Caco-2 (cell line): Measurements from ENCODE around the gene SACS. TPM values are rescaled to one million over a fixed set of nuclear protein-coding genes. Genes with fewer than 3 reads are reported as not detected.

ENCODE experiments used
- BruUV-seq: library from RNA; stranded (reverse); fragments of 400-500 nt; replicated peaks from 2 replicates; lab custom pipeline; 2021; lab: Mats Ljungman, UMichigan
- CTCF ChIA-PET: fragments of 300-600 bp; sonication (Branson Sonifier 250); formaldehyde crosslinking; loops from one replicate; lab custom pipeline; 2022; ENCODE audit warnings: antibody characterized with exemption; lab: Charles Lee
- POLR2A ChIA-PET: fragments of 300-600 bp; sonication (Branson Sonifier 250); formaldehyde crosslinking; loops from one replicate; lab custom pipeline; 2022; ENCODE audit warnings: antibody characterized with exemption; lab: Charles Lee
- DNase-seq, 2 experiments: peaks; one replicate each; pipeline versions ENCODE4 v3.0.0 to v3.0.0-alpha.2; 2020 to 2022
- H3K27me3 ChIP-seq: replicated peaks from 2 replicates; pipeline ENCODE4 v1.6.0; 2011; ENCODE audit warnings: low read length; ENCODE audit not compliant: control insufficient read depth, insufficient read depth
- H3K36me3 ChIP-seq: 2 replicates; pipeline ENCODE4 v1.5.1; 2011; ENCODE audit warnings: low read length; ENCODE audit not compliant: control insufficient read depth, insufficient read depth
- H3K4me1 ChIP-seq: fragments of 250-450 bp; sonication (Bioruptor Pico); 2 replicates; pipeline ENCODE4 v1.5.1; 2020; ENCODE audit warnings: mild to moderate bottlenecking
- H3K4me3 ChIP-seq: 2 replicates; pipeline ENCODE4 v1.5.1; 2011; ENCODE audit warnings: low read depth, mild to moderate bottlenecking, control low read depth, low read length
- H3K9me3 ChIP-seq: fragments of 250-450 bp; sonication (Bioruptor Pico); 2 replicates; pipeline ENCODE4 v1.5.1; 2020; ENCODE audit warnings: mild to moderate bottlenecking, moderate library complexity
- H3K27ac Mint-ChIP-seq: one replicate; pipeline ENCODE4 v1.8.0; 2022; ENCODE audit warnings: mixed read lengths; ENCODE audit not compliant: unreplicated experiment
- H3K27me3 Mint-ChIP-seq: one replicate; pipeline ENCODE4 v1.8.0; 2022; ENCODE audit warnings: mixed read lengths; ENCODE audit not compliant: insufficient read depth, unreplicated experiment
- H3K36me3 Mint-ChIP-seq: one replicate; pipeline ENCODE4 v1.8.0; 2022; ENCODE audit warnings: mild to moderate bottlenecking, mixed read lengths; ENCODE audit not compliant: insufficient read depth, unreplicated experiment
- H3K4me1 Mint-ChIP-seq: one replicate; pipeline ENCODE4 v1.8.0; 2022; ENCODE audit warnings: low read depth, mixed read lengths; ENCODE audit not compliant: unreplicated experiment
- H3K4me3 Mint-ChIP-seq: one replicate; pipeline ENCODE4 v1.8.0; 2022; ENCODE audit warnings: mild to moderate bottlenecking, moderate library complexity, mixed read lengths; ENCODE audit not compliant: unreplicated experiment
- H3K9me3 Mint-ChIP-seq: one replicate; pipeline ENCODE4 v1.8.0; 2022; ENCODE audit warnings: mixed read lengths; ENCODE audit not compliant: unreplicated experiment
- intact Hi-C: fragments of 100-400 bp; cut with micrococcal nuclease; formaldehyde crosslinking; loops from one replicate; pipeline ENCODE4 v1.10.0; 2022; ENCODE audit not compliant: unreplicated experiment
- total RNA-seq: library from RNA; stranded (reverse); gene quantifications from 2 replicates; pipeline ENCODE4 v1.2.3, GENCODE V29; 2022
- TF ChIP-seq, protein P1 (sequence below), 2 experiments: fragments of 200-600 bp in 1 of 2; IDR thresholded peaks; 1 replicate in 1 of 2; 2 replicates in 1 of 2; pipeline versions ENCODE4 v1.5.1 to v1.8.0; 2011 to 2022; ENCODE audit warnings: antibody characterized with exemption in 1 of 2, control low read depth in 1 of 2, inconsistent platforms in 1 of 2, low read depth in 1 of 2, low read length in 1 of 2, mild to moderate bottlenecking in 1 of 2, moderate library complexity in 1 of 2; ENCODE audit not compliant: insufficient read depth in 1 of 2, severe bottlenecking in 1 of 2, unreplicated experiment in 1 of 2

The SACS gene
- total RNA-seq, 1 experiment from 2014 or later: 4.5 TPM

DNA sequence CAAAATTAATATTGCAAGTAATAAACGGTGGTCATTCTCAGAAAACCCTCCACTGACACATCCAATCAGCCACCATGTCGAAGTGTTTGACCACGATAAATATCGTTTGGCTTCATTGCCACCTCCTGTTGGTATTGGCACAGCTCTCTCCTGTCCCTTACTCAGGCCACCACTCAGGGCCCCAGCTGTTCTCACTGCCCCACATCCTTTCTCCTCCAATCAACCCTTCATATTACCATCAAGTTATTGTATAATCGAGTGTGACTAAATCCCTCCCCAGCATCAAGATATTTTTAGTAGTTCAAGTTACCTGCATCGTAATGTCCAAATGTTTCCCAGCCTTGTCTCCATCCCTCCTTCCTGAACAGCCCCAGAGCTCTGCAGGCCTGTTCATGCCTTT, 50.4 kb downstream of the SACS start:
- POLR2A ChIA-PET: no interaction called here
- no peaks in the 10 kb centered on the region for H3K36me3 ChIP-seq
- Mint-ChIP-seq H3K4me1 (no peaks in the 10 kb centered on the region), H3K9me3 (no peaks in the 10 kb centered on the region), H3K4me3 (no peak overlapping the region), H3K27ac (no peak overlapping the region), H3K36me3 (no peaks in the 10 kb centered on the region), H3K27me3 (peaks cover 18% of the 10 kb centered on the region)
- no peaks in the 10 kb centered on the region for H3K4me1 ChIP-seq
- no peak overlapping the region for H3K4me3 ChIP-seq
- CTCF ChIA-PET: no interaction called here
- intact Hi-C loops: no loop called here
- H3K9me3 ChIP-seq: no peaks in the 10 kb centered on the region
- H3K27me3 ChIP-seq: no peaks in the 10 kb centered on the region
- DNase-seq: no peak
- no TSS peak for BruUV-seq
- TF ChIP-seq, protein P1, sequence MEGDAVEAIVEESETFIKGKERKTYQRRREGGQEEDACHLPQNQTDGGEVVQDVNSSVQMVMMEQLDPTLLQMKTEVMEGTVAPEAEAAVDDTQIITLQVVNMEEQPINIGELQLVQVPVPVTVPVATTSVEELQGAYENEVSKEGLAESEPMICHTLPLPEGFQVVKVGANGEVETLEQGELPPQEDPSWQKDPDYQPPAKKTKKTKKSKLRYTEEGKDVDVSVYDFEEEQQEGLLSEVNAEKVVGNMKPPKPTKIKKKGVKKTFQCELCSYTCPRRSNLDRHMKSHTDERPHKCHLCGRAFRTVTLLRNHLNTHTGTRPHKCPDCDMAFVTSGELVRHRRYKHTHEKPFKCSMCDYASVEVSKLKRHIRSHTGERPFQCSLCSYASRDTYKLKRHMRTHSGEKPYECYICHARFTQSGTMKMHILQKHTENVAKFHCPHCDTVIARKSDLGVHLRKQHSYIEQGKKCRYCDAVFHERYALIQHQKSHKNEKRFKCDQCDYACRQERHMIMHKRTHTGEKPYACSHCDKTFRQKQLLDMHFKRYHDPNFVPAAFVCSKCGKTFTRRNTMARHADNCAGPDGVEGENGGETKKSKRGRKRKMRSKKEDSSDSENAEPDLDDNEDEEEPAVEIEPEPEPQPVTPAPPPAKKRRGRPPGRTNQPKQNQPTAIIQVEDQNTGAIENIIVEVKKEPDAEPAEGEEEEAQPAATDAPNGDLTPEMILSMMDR (IDR thresholded peaks at IDR 0.05; ENCODE audit: insufficient read depth in 1 of 2, low read depth in 1 of 2, low read length in 1 of 2, severe bottlenecking in 1 of 2, unreplicated experiment in 1 of 2): no peak

DNA sequence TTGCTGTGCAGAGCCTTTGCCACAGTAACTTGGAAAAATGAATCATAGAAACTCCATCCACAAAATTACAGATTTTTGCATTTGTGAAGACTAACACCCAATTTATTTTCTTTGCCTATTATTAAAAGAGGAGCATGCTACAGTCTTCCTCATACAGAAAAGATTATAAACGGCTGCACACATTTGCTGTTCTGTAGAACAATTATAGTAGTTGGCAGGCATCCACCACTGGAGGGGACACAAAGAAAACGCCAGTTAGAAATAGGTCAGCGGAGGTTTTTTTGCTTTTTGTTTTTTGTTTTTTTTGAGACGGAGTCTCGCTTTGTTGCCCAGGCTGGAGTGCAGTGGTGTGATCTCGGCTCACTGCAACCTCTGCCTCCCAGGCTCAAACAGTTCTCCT, 51.6 kb downstream of the SACS start:
- DNase-seq: no peak
- BruUV-seq: no TSS peak
- Histone ChIP-seq H3K36me3 (no peaks in the 10 kb centered on the region), H3K9me3 (no peaks in the 10 kb centered on the region), H3K4me1 (no peaks in the 10 kb centered on the region), H3K4me3 (no peak overlapping the region), H3K27me3 (no peaks in the 10 kb centered on the region)
- Mint-ChIP-seq H3K4me1 (no peaks in the 10 kb centered on the region), H3K36me3 (no peaks in the 10 kb centered on the region), H3K27me3 (peaks cover 18% of the 10 kb centered on the region), H3K27ac (no peak overlapping the region), H3K9me3 (no peaks in the 10 kb centered on the region), H3K4me3 (no peak overlapping the region)
- CTCF ChIA-PET: no interaction called here
- POLR2A ChIA-PET: no interaction called here
- TF ChIP-seq, protein P1 (IDR thresholded peaks at IDR 0.05; ENCODE audit: insufficient read depth in 1 of 2, low read depth in 1 of 2, low read length in 1 of 2, severe bottlenecking in 1 of 2, unreplicated experiment in 1 of 2): no peak
- intact Hi-C loops: no loop called here

DNA sequence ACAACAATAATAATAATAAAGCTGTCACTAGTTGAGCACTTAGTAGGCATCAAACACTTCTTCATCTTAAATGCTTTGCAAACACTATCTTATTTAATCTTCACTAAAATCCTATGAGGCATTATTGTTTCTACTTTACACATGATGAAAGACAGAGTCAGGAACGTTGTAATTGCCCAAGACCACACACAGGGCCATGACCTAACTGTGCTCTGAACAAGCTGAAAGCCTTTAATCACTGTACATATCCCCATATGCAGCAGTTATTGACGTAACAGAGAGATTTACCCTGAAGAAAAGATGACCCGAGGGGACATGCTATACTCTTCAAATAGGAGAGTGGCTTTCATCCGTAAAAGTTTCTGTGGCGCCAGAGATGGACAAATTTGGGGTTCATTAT, 53.0 kb downstream of the SACS start:
- TF ChIP-seq, protein P1 (IDR thresholded peaks at IDR 0.05; ENCODE audit: insufficient read depth in 1 of 2, low read depth in 1 of 2, low read length in 1 of 2, severe bottlenecking in 1 of 2, unreplicated experiment in 1 of 2): no peak
- no peak overlapping the region for H3K4me3 Mint-ChIP-seq
- H3K27ac Mint-ChIP-seq: no peak overlapping the region
- H3K27me3 Mint-ChIP-seq: peaks cover 18% of the 10 kb centered on the region
- POLR2A ChIA-PET: no interaction called here
- BruUV-seq: no TSS peak
- H3K36me3 Mint-ChIP-seq: no peaks in the 10 kb centered on the region
- no peak for DNase-seq
- CTCF ChIA-PET: no interaction called here
- H3K36me3 ChIP-seq: no peaks in the 10 kb centered on the region
- H3K27me3 ChIP-seq: no peaks in the 10 kb centered on the region
- intact Hi-C loops: no loop called here
- peaks cover 4% of the 10 kb centered on the region; the same call in 1 of the 2 replicates for H3K4me1 ChIP-seq
- H3K4me3 ChIP-seq: no peak overlapping the region
- no peaks in the 10 kb centered on the region for H3K9me3 Mint-ChIP-seq
- H3K9me3 ChIP-seq: no peaks in the 10 kb centered on the region
- H3K4me1 Mint-ChIP-seq: peaks cover 5% of the 10 kb centered on the region
